Ecto neural progenitor cell (in vitro differentiated cells): ENCODE results near the gene ORAI2.
"Not testable (repeated sequence)": the region's sequence is repeated elsewhere in the genome, so short reads cannot be mapped to it uniquely, and the experiment has no call there.

ENCODE experiments used
- DNase-seq: peaks from one replicate; pipeline ENCODE4 v3.0.0-alpha.2; 2018; ENCODE audit warnings: low spot score

The ORAI2 gene

GRCh38 chr7:102469972-102470825, 36.8 kb downstream of the ORAI2 start:
- no peak for DNase-seq

GRCh38 chr7:102471791-102472125, 38.4 kb downstream of the ORAI2 start:
- DNase-seq, result no peak

GRCh38 chr7:102472126-102473041, 39.0 kb downstream of the ORAI2 start:
- no peak for DNase-seq

GRCh38 chr7:102473271-102473991, 40.1 kb downstream of the ORAI2 start:
- no peak for DNase-seq

- DNase-seq, result not testable (repeated sequence)
These were observed 40.7 kb downstream of the ORAI2 start for GRCh38 chr7:102474116-102474515.

- not testable (repeated sequence) for DNase-seq
These were observed 41.5 kb downstream of the ORAI2 start for GRCh38 chr7:102474736-102475435.

GRCh38 chr7:102478314-102479208, 45.2 kb downstream of the ORAI2 start, which contains the start of gene POLR2J:
Gene POLR2J, minus strand, starts transcription at chr7:102478922. Its CDS starts 62 bp downstream, at chr7:102478860.
- DNase-seq, result peak; percentile 75

- DNase-seq, result not testable (repeated sequence)
These were observed 45.8 kb downstream of the ORAI2 start for GRCh38 chr7:102479209-102479584.

- DNase-seq, result not testable (repeated sequence)
These were observed 46.7 kb downstream of the ORAI2 start for GRCh38 chr7:102479982-102480637.

GRCh38 chr7:102481962-102482361, 48.6 kb downstream of the ORAI2 start:
- not testable (repeated sequence) for DNase-seq

- not testable (repeated sequence) for DNase-seq
These were observed 50.9 kb downstream of the ORAI2 start for GRCh38 chr7:102484317-102484716.

- DNase-seq, result not testable (repeated sequence)
These were observed 57.2 kb downstream of the ORAI2 start for GRCh38 chr7:102490529-102491075.

GRCh38 chr7:102493220-102493935, 60.0 kb downstream of the ORAI2 start:
- DNase-seq, result not testable (repeated sequence)

- not testable (repeated sequence) for DNase-seq
These were observed 60.7 kb downstream of the ORAI2 start for GRCh38 chr7:102494026-102494425.

- DNase-seq, result not testable (repeated sequence)
These were observed 61.2 kb downstream of the ORAI2 start for GRCh38 chr7:102494473-102495149.

- not testable (repeated sequence) for DNase-seq
These were observed 63.5 kb downstream of the ORAI2 start for GRCh38 chr7:102496861-102497260.

GRCh38 chr7:102497308-102497707, 63.9 kb downstream of the ORAI2 start:
- not testable (repeated sequence) for DNase-seq

- not testable (repeated sequence) for DNase-seq
These were observed 64.9 kb downstream of the ORAI2 start for GRCh38 chr7:102498321-102498720.
